Stimulated activated effector memory CD8-positive, alpha-beta T cell treated with anti-CD3 and anti-CD28 coated beads, Interleukin-12 subunit alpha, Interleukin-12 subunit beta, amount 100 ng/mL, for 72 hours (primary cell): ENCODE measurements around the gene GXYLT2.
A peak's percentile ranks its signal among the peaks of the same experiment; 100 is the strongest.
"Not testable (repeated sequence)": the region's sequence is repeated elsewhere in the genome, so short reads cannot be mapped to it uniquely, and the experiment has no call there.

Experiments used
- ATAC-seq: fragments of 150-1000 bp; cut with Tn5 transposase; 2 replicates; pipeline ENCODE4 v1.10.0; 2021
- DNase-seq, 2 donors: peaks; one replicate each; pipeline ENCODE4 v3.0.0; 2021 to 2022; ENCODE audit warnings: low spot score in 2 of 2
- H3K27ac Mint-ChIP-seq: one replicate; pipeline ENCODE4 v1.8.0; 2022; ENCODE audit warnings: mild to moderate bottlenecking, mixed read lengths
- H3K36me3 Mint-ChIP-seq: one replicate; pipeline ENCODE4 v1.8.0; 2022; ENCODE audit warnings: mild to moderate bottlenecking, mixed read lengths
- H3K4me1 Mint-ChIP-seq: one replicate; pipeline ENCODE4 v1.8.0; 2022; ENCODE audit warnings: mixed read lengths
- H3K4me3 Mint-ChIP-seq: one replicate; pipeline ENCODE4 v1.8.0; 2022; ENCODE audit warnings: mild to moderate bottlenecking, mixed read lengths
- H3K9me3 Mint-ChIP-seq: one replicate; pipeline ENCODE4 v1.8.0; 2022; ENCODE audit warnings: mixed read lengths

Gene GXYLT2

GRCh38 chr3:72997421-72997961, 109.6 kb downstream of the GXYLT2 start:
- Mint-ChIP-seq H3K27ac (peak overlapping the region; percentile 88), H3K4me1 (peaks cover 33% of the 10 kb centered on the region), H3K36me3 (peaks cover 51% of the 10 kb centered on the region), H3K4me3 (peak overlapping the region; percentile 81), H3K9me3 (no peaks in the 10 kb centered on the region)
- peak in 1 of 2 donors; percentile 64 for DNase-seq
- ATAC-seq = peak; percentile 31

- H3K4me3 Mint-ChIP-seq = peak overlapping the region; percentile 81
- peaks cover 61% of the 10 kb centered on the region for H3K36me3 Mint-ChIP-seq
- no peaks in the 10 kb centered on the region for H3K9me3 Mint-ChIP-seq
- H3K4me1 Mint-ChIP-seq = peaks cover 40% of the 10 kb centered on the region
- peak overlapping the region; percentile 71 for H3K27ac Mint-ChIP-seq
- no peak for DNase-seq
- no peak for ATAC-seq
Observed at GRCh38 chr3:72998466-72998865, 110.6 kb downstream of the GXYLT2 start.

- ATAC-seq (no peak), DNase-seq (no peak)
- peaks cover 76% of the 10 kb centered on the region for H3K36me3 Mint-ChIP-seq
- peak overlapping the region; percentile 30 for H3K27ac Mint-ChIP-seq
- H3K4me3 Mint-ChIP-seq = peak overlapping the region; percentile 81
- H3K4me1 Mint-ChIP-seq = peaks cover 55% of the 10 kb centered on the region
- H3K9me3 Mint-ChIP-seq = no peaks in the 10 kb centered on the region
Observed at GRCh38 chr3:72999951-73000350, 112.1 kb downstream of the GXYLT2 start.

DNA sequence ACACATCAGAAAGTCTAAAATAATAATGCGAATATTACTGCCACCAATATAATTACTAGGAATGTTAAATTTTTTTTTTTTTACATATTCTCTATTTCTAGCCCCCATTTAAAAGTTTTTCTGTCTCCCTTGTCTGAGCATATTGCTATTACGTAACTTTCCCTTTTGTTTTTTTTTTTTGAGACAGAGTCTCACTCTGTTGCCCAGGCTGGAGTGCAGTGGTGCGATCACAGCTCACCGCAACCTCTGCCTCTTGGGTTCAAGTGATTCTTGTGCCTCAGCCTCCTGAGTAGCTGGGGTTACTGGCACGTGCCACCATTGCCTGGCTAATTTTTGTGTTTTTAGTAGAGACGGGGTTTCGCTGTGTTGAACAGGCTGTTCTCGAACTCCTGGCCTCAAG, 115.2 kb downstream of the GXYLT2 start:
- peak overlapping the region; percentile 13 for H3K4me3 Mint-ChIP-seq
- H3K36me3 Mint-ChIP-seq = peaks cover 100% of the 10 kb centered on the region
- DNase-seq, ATAC-seq, H3K9me3 Mint-ChIP-seq: not testable (repeated sequence)
- peak overlapping the region; percentile 45 for H3K27ac Mint-ChIP-seq
- peaks cover 81% of the 10 kb centered on the region for H3K4me1 Mint-ChIP-seq

- peak overlapping the region; percentile 88 for H3K27ac Mint-ChIP-seq
- peak overlapping the region; percentile 26 for H3K4me3 Mint-ChIP-seq
- peaks cover 99% of the 10 kb centered on the region for H3K36me3 Mint-ChIP-seq
- H3K4me1 Mint-ChIP-seq = peaks cover 85% of the 10 kb centered on the region
- ATAC-seq = no peak
- H3K9me3 Mint-ChIP-seq = no peaks in the 10 kb centered on the region
- DNase-seq = no peak
Observed at GRCh38 chr3:73004316-73004715, 116.5 kb downstream of the GXYLT2 start.

- H3K36me3 Mint-ChIP-seq = peaks cover 99% of the 10 kb centered on the region
- peaks cover 94% of the 10 kb centered on the region for H3K4me1 Mint-ChIP-seq
- no peak for DNase-seq
- H3K4me3 Mint-ChIP-seq = peak overlapping the region; percentile 28
- ATAC-seq = peak; percentile 86
- H3K9me3 Mint-ChIP-seq = no peaks in the 10 kb centered on the region
- peak overlapping the region; percentile 2 for H3K27ac Mint-ChIP-seq
Observed at GRCh38 chr3:73007992-73008712, 120.3 kb downstream of the GXYLT2 start.

DNA sequence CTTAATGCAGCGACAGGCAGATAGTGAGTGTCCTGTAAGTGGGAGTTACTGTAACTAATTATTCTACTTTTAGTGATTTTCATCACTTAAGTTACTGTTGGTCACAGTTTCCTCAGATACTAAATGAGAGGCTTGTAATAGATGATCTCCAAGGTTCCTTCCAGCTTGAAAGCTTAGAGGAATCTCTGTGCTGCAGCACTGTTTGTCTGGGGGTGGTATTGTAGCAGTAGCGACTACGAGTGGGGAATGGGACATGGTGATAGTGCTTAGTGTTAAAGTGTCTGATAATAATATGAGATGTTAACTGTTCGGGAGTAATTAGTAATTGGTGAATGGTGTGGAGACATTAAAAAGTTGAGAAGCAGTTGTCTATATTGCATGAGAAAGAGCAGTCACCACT, 121.2 kb downstream of the GXYLT2 start:
- peak overlapping the region; percentile 2 for H3K27ac Mint-ChIP-seq
- H3K36me3 Mint-ChIP-seq = peaks cover 97% of the 10 kb centered on the region
- no peaks in the 10 kb centered on the region for H3K9me3 Mint-ChIP-seq
- no peak for DNase-seq
- H3K4me3 Mint-ChIP-seq = no peak overlapping the region
- ATAC-seq = no peak
- peaks cover 87% of the 10 kb centered on the region for H3K4me1 Mint-ChIP-seq

GRCh38 chr3:73009750-73010149, 121.9 kb downstream of the GXYLT2 start:
- H3K9me3 Mint-ChIP-seq = no peaks in the 10 kb centered on the region
- H3K36me3 Mint-ChIP-seq = peaks cover 93% of the 10 kb centered on the region
- H3K4me3 Mint-ChIP-seq = no peak overlapping the region
- DNase-seq (no peak), ATAC-seq (no peak)
- peaks cover 79% of the 10 kb centered on the region for H3K4me1 Mint-ChIP-seq
- H3K27ac Mint-ChIP-seq = peak overlapping the region; percentile 23

DNA sequence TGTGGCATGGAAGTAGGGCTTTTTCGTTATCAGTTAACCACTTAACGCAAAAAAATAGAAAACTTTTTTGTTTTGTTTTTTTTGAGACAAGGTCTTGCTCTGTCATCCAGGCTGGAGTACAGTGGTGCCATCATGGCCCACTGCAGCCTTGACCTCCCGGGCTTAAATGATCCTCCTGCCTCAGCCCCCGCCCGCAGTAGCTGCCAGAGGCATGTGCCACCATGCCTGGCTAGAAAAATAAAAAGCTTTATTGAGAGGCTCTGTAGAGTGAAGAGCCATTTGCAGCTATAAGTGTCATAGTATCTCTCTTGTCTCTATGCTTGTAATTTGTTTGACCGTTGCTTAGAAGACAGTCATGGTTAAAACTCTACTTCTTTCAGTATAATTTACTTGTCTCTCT, 122.3 kb downstream of the GXYLT2 start:
- ATAC-seq (no peak), DNase-seq (no peak)
- peaks cover 75% of the 10 kb centered on the region for H3K4me1 Mint-ChIP-seq
- H3K4me3 Mint-ChIP-seq = no peak overlapping the region
- no peaks in the 10 kb centered on the region for H3K9me3 Mint-ChIP-seq
- H3K36me3 Mint-ChIP-seq = peaks cover 93% of the 10 kb centered on the region
- H3K27ac Mint-ChIP-seq = peak overlapping the region; percentile 23

DNA sequence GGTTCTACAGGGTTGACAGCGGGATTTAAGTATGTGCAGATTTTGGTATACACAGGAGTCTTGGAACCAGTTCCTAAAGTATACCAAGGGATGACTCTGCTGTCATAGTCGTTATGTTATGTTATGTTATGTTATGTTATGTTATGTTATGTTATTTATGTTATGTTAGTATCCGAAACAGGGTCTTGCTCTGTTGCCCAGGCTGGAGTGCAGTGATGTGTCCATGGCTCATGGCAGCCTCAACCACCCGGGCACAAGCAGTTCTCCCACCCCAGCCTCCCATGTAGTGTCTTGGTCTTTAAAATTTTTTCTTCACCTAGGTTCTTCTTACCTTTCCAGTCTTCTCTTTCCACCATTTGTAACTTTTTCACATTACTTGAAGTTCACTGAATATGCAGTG, 130.5 kb downstream of the GXYLT2 start:
- Mint-ChIP-seq H3K36me3 (peaks cover 61% of the 10 kb centered on the region), H3K4me1 (peaks cover 49% of the 10 kb centered on the region), H3K9me3 (no peaks in the 10 kb centered on the region), H3K4me3 (peak overlapping the region; percentile 37), H3K27ac (peak overlapping the region; percentile 63)
- no peak for ATAC-seq
- DNase-seq = no peak

GRCh38 chr3:73018790-73019441, 131.1 kb downstream of the GXYLT2 start:
- Mint-ChIP-seq H3K36me3 (peaks cover 56% of the 10 kb centered on the region), H3K9me3 (no peaks in the 10 kb centered on the region), H3K4me3 (peak overlapping the region; percentile 37), H3K27ac (peak overlapping the region; percentile 63), H3K4me1 (peaks cover 49% of the 10 kb centered on the region)
- ATAC-seq (peak; percentile 98), DNase-seq (no peak)

DNA sequence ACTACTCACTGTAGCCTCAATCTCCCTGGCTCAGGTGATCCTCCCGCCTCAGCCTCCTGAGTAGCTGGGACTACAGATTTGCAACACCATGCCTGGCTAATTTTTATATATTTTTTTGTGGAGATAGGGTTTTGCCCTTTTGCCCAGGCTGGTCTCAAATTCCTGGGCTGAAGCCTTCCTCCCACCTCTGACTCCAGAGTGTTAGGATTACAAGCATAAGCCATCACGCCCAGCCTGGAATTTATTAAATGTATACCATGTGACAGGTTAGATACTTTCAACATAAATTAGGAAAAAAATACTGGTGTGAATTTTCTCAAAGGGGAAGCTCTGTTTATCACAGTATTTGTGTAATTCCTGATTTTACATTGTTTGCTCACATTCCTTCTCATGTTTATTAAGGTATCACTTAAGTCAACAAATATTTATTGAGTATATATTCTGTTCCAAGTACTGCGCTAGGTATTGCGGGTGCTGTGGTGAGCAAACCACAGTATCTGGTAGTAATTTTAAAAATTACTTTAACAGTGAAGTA, 133.5 kb downstream of the GXYLT2 start:
- peaks cover 57% of the 10 kb centered on the region for H3K4me1 Mint-ChIP-seq
- no peak overlapping the region for H3K4me3 Mint-ChIP-seq
- no peak for DNase-seq
- peak overlapping the region; percentile 54 for H3K27ac Mint-ChIP-seq
- H3K9me3 Mint-ChIP-seq = no peaks in the 10 kb centered on the region
- ATAC-seq = no peak
- H3K36me3 Mint-ChIP-seq = peaks cover 36% of the 10 kb centered on the region

GRCh38 chr3:73024836-73025235, 137.0 kb downstream of the GXYLT2 start:
- H3K4me1 Mint-ChIP-seq = peaks cover 61% of the 10 kb centered on the region

DNA sequence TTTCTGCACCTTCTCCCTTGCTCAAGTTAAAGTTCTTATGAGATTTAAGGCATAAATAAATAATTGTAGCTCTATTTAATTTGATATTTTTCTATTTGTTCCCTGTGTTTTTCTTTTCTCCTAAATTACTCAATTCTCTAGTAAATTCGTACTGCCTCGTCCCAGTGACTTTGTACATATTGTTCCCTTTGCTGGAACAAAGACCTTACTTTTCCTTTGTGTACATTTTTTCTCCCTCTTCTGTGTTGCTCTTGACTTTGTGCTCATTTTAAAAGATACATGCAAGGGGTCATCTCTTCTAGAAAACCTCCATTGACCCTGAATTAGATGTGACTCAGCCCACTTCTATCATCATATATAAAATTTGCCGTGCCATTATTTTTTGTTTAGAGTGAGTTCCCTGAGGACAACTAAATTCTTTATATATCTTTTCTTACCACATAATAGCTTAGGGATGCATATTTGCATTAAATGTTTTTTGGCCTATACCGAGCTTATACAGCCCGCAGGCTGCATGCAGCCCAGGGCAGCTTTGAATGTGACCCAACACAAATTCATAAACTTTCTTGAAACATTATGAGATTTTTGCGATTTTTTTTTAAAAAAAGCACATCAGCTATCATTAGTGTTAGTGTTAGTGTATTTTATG, 138.4 kb downstream of the GXYLT2 start:
- Mint-ChIP-seq H3K4me3 (no peak overlapping the region), H3K27ac (no peak overlapping the region), H3K36me3 (peaks cover 14% of the 10 kb centered on the region), H3K9me3 (no peaks in the 10 kb centered on the region), H3K4me1 (peaks cover 63% of the 10 kb centered on the region)
- ATAC-seq (no peak), DNase-seq (no peak)

More at GRCh38 chr3:73024836-73025235, 137.0 kb downstream of the GXYLT2 start:
- no peak for ATAC-seq
- Mint-ChIP-seq H3K36me3 (peaks cover 21% of the 10 kb centered on the region), H3K27ac (no peak overlapping the region), H3K9me3 (no peaks in the 10 kb centered on the region), H3K4me3 (no peak overlapping the region)
- DNase-seq = no peak
